HG03045 (cell line): ENCODE data around the gene PIGQ.
"Not testable (repeated sequence)": the region's sequence is repeated elsewhere in the genome, so short reads cannot be mapped to it uniquely, and the experiment has no call there.

Experiments
- ATAC-seq: cut with Tn5 transposase; IDR thresholded peaks from one replicate; pipeline ENCODE4 v1.9.1; 2021; ENCODE audit warnings: mild to moderate bottlenecking, moderate library complexity; ENCODE audit not compliant: unreplicated experiment

Gene PIGQ

DNA sequence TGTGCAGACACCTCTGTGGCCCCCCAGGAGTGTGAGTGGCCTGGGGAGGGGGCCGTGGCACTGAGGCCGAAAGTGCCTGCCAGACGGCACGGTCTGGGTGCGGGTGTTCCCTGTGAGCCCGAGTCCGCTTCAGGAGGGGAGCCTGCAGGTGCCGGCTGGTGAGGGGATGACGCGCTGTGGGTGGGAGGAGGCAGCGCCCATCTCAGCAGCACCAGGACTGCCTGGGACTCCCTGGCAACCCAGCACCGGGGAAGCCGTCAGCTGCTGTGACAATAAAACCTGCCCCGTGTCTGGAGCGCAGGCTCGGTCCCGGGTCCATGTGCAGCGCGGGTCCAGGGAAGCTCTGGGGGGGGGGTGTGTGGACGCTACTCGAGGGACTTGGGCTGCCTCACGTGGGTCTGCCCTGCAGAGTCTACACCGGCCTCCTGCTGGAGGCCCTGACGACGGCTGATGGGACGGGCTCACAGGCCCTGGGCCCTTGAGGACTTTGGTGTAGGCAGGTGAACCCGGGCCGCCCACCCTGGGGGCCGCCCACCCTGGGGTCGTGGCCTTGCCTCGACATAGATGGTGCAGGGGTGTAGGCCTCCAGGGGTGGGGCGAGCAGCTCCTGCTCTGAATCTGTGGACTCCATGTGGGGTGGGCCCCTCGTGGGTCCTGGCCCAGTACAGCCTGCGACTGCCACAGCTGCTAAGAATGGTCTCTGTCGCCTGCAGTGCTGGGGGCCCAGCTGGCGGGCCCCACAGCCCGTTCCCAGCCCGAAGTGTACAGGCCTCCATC is 14.2 kb downstream of the PIGQ start:
- no peak for ATAC-seq

- no peak for ATAC-seq
Observed at GRCh38 chr16:585351-585750, 15.6 kb downstream of the PIGQ start.

DNA sequence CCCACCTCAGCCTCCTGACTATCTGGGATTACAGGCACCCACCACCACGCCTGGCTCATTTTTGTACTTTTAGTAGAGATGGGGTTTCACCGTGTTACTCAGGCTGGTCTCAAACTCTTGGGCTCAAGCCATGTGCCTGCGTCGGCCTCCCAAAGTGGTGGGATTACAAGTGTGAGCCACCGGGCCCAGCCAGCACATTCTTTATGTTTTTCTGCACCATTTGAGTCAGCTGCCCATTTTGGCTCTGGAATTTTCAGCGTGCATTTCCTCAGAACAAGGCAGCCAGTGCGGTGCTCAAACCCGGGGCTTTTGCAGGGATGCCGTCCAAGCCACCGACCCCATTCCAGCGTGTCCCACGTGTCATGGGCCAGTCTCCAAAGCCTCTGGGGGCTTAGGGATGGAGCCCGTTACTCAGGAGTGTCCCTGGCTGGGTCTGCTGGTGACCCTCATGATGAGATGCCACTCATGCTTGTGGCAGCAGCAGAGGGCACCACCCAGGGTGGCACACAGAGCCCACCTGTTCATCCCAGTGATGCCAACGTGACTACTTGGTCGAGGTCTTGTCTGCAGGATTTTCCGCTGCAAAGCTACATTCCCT is 16.4 kb downstream of the PIGQ start:
- no peak for ATAC-seq

- no peak for ATAC-seq
Observed at GRCh38 chr16:586645-587590, 17.1 kb downstream of the PIGQ start.

DNA sequence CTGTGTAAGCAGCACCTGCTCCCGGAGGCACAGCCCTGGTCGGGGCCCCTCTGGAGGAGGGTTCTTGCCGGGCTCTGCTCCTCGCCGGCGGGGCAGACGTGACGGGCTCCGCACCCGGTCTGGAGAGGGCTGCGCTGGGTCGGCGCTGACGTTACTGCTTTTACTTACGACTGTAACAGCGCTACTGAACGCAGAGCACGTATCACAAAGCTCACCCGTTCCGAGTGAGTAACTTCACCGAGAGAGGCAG is 18.8 kb downstream of the PIGQ start:
- peak; percentile 12 for ATAC-seq

GRCh38 chr16:588889-589657 is 19.3 kb downstream of the PIGQ start:
- ATAC-seq = peak; percentile 77

- peak; percentile 77 for ATAC-seq
Observed at GRCh38 chr16:589658-590187, 20.0 kb downstream of the PIGQ start, which contains the start of gene RAB40C. RAB40C (plus strand) TSS chr16:590066; CDS start chr16:590292, 226 bp downstream.

DNA sequence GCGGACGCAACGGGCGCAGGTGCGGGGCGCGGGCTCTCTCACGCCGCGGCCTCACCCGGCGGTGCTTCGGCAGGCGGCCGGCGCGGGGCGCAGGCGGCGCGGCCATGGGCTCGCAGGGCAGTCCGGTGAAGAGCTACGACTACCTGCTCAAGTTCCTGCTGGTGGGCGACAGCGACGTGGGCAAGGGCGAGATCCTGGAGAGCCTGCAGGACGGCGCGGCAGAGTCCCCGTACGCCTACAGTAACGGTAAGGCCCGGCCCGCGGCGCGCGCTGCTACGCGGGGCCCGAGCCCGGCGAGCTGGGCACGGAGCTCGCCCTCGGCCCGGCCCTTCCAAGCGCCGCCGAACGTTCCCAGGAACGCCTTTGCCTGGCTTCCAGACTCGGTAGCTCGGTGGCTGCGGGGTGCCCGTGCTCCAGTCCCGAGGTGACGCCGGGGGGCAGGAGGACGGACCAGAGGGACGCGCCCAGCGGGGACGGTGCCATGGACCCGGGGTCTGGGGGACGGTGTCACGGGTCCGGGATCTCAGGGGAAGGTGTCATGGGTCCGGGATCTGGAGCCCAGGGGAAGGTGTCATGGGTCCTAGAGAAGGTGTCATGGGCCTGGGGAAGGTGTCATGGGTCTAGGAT is 20.5 kb downstream of the PIGQ start:
- ATAC-seq = no peak

DNA sequence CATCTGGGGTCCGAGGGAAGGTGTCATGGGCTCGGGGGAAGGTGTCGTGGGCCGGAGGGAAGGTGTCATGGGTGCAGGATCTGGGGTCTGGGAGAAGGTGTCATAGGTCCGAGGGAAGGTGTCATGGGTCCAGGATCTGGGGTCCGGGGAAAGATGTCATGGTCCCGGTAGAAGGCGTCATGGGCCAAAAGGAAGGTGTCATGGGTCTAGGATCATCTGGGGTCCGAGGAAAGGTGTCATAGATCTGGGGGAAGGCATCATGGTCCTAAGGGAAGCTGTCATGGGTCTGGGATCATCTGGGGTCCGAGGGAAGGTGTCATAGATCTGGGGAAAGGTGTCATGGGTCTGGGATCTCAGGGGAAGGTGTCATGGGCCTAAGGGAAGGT is 21.0 kb downstream of the PIGQ start:
- no peak for ATAC-seq

DNA sequence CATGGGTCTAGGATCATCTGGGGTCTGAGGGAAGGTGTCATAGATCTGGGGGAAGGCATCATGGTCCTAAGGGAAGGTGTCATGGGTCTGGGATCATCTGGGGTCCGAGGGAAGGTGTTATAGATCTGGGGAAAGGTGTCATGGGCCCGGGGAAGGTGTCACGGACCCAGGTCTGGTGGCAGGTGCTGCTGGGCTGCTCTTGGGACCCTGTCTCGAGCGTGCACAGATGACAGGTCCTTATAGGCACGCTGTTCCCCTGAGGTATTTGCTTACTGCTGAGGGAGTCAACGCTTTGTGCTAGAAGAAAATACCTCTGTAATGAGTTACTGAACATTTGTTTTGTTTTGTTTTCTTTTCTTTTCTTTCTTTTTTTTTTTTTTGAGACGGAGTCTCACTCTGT is 21.5 kb downstream of the PIGQ start:
- no peak for ATAC-seq

DNA sequence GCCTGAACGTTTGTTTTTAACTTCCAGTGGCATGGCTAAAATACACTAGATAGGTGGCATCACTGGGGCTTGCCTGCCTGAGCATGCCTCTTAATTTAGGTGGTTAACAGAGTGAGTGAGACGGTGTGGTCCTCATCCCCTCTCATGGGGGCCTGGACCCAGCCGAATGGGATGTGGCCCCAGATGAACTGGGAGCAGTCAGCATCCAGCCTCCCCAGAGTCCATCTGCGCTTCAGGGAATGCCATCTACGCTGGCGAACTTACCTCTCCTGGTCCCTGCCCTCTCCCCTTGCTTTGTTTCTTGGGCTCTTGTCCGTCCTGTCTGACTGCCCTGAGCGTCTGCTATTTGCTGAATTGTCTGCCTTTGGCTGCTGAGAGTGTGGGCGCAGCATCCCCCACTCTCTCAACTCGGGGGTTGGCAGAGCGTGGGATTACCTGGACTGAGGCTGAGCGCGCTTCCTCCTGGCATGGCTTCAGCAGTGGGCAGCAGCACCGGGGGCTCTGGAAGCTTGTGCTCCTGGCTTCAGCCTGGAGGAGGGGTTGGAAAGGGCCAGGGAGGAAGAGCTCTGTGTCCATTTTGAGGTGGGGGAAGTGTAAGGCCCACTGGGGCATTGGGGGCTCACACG is 22.2 kb downstream of the PIGQ start:
- no peak for ATAC-seq

GRCh38 chr16:592518-593306 is 22.9 kb downstream of the PIGQ start:
- no peak for ATAC-seq

DNA sequence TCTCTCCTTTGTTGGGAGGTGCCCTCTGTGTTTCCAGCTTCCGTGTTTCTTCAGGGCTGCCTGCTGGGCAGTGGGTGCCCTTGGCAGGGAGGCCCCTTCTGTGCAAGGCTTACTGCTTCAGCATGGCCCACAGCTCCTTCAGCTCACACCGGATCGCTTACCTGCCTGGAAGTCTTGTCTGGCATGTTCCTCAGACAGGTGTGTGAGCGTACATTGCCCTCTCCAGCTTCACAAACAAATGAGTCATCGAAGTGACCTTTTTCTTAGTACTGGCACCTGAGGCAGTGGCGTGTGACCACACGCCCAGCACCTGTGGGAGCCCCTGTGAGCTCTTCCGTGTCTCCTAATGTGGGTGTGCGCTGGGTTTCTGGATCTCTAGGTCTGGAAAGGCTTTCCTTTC is 23.6 kb downstream of the PIGQ start:
- no peak for ATAC-seq

DNA sequence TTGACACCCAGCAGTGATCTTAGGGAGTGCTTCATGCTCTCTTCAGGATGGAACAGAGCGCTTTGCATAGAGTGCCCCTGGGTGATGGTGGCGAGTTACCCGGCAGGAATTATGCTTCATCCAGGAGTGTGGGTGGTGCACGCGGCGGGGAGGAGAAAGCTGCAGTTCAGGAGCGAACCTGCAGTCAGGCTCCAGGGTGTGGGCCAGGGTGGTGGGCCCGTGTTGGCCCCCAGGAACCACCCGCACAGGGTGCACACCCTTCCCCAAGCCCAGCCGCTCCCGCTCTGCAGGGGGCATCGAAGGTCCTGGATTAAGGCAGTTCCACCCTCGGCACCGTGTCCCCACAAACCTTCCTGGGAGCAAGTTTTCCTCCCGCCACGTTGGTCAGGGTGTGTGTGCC is 24.0 kb downstream of the PIGQ start:
- no peak for ATAC-seq

DNA sequence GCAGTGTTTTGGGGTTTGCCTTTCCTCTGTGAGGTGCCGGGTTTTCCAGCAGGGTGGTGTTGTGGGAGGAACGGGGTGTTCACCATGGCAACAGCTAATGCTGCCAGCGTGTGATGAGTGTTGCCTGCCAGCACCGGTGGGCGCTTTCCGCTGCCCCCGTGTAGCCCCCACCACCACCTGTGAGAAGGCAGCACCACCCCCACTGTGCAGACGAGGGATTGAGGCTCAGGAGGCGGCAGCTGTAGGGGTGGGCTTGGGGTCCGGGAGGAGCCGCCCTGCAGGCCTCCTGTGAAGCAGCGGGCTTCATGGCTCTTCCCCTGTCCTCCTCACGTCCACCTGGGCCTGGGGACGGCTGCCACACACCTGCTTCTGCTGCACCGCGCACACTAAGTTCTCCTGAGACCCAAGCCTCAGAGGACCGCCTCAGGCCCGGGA is 25.3 kb downstream of the PIGQ start:
- no peak for ATAC-seq

DNA sequence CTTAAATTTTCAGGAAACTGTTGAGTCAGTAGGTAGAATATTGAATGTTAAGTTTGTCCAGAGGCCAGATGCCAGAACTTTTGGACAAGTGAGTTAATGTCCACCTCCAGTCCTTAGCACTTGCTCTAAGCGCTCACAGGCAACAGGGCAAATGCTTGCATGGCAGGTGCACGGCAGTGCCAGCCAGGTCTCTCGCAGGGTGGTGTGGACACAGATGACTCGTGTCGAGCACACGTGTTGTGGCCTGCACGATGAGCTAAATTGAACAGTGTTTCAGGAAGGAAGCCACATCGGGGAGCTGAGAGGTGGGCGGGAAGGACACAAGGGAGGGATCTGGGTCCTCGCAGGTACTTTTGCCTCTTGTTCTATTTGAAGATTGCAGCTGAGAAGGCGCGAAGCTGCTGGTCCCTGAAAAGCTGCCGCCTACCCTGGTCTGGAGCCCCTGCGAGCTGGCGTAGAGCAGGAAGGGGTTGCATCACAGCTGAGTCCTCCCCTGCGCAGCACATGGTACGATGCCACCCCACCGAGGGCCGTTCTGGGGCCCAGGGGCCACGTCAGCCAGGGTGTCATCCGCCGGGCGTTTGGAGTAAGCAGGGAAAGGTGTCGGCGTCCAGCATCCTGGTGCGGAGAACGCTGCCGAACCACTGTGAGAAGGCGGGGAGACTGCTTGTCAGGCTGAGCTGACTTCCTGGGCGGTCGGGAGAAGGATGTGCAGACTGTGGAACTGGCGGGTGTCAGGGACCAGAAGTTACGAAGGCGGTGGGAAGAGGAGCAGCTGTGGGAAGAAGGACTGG is 26.4 kb downstream of the PIGQ start:
- ATAC-seq = no peak

DNA sequence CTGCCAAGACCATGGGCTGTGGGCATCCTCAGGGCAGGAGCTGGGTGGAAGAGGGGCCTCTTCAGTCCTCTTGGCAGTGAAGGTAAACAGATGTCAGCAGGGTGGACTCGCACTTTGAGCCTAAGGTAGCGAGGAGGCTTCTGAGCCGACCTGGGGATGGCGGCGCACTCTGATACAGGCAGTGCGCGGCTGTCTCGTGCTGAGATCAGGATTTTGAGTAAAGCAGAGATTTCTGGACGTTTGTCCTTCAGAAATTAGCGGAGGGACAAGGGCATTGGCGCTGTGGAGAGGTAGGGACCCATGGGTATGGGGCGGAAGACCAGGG is 26.9 kb downstream of the PIGQ start:
- ATAC-seq = no peak

DNA sequence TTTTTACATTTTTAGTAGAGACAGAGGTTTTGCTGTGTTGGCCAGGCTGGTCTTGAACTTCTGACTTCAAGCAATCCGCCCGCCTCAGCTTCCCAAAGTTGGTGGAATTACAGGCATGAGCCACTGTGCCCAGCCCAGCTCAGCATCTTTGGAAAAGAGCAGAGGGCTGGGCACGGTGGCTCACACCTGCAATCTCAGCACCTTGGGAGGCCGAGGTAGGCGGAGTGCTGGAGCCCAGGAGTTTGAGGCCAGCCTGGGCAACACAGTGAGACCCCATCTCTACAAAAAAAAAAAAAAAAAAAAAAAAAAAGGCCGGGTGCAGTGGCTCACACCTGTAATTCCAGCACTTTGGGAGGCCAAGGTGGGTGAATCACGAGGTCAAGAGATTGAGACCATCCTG is 27.9 kb downstream of the PIGQ start:
- ATAC-seq = not testable (repeated sequence)
